BLaER1 treated with 17β-estradiol and CSF1 and Interleukin-3, amounts not matched to agents 10 nM and 100 nM (cell line): ENCODE measurements around the gene ERCC5.
A peak's percentile ranks its signal among the peaks of the same experiment; 100 is the strongest.

ENCODE experiments used
- H3K27ac ChIP-seq, 11 experiments: shearing (Covaris generic); formaldehyde crosslinking; 2 replicates each; pipeline ENCODE4 v1.8.1; 2022
- H3K27me3 ChIP-seq, 11 experiments: shearing (Covaris generic); formaldehyde crosslinking; 2 replicates each; pipeline ENCODE4 v1.8.1; 2022
- H3K36me3 ChIP-seq, 11 experiments: shearing (Covaris generic); formaldehyde crosslinking; 2 replicates each; pipeline ENCODE4 v1.8.1; 2022
- H3K4me1 ChIP-seq, 10 experiments: shearing (Covaris generic); formaldehyde crosslinking; 2 replicates each; pipeline ENCODE4 v1.8.1; 2022
- H3K4me2 ChIP-seq, 11 experiments: shearing (Covaris generic); formaldehyde crosslinking; 2 replicates each; pipeline ENCODE4 v1.8.1; 2022
- H3K4me3 ChIP-seq, 10 experiments: shearing (Covaris generic); formaldehyde crosslinking; 2 replicates each; pipeline ENCODE4 v1.8.1; 2022
- H3K9ac ChIP-seq, 11 experiments: shearing (Covaris generic); formaldehyde crosslinking; 2 replicates each; pipeline ENCODE4 v1.8.1; 2022
- H3K9me3 ChIP-seq, 11 experiments: shearing (Covaris generic); formaldehyde crosslinking; replicated peaks in 1 of 11; 2 replicates each; pipeline ENCODE4 v1.8.1; 2022
- H4K20me1 ChIP-seq, 11 experiments: shearing (Covaris generic); formaldehyde crosslinking; 2 replicates each; pipeline ENCODE4 v1.8.1; 2022
- Cebpa-rat ChIP-seq, 11 experiments: shearing (Covaris generic); IDR thresholded peaks; 2 replicates each; pipeline ENCODE4 v1.8.1; 2022

The ERCC5 gene

GRCh38 chr13:102836471-102836870 lies 9.4 kb upstream of the ERCC5 start:
- Histone ChIP-seq H4K20me1 (no peaks in the 10 kb centered on the region), H3K36me3 (peaks cover 0 to 8% (median 0%) of the 10 kb centered on the region in 11 experiments; a peak in 3 of 22 replicates), H3K27ac (no peak overlapping the region), H3K4me1 (no peaks in the 10 kb centered on the region), H3K27me3 (no peaks in the 10 kb centered on the region), H3K4me3 (no peak overlapping the region), H3K9ac (no peak overlapping the region), H3K4me2 (no peak overlapping the region), H3K9me3 (no peaks in the 10 kb centered on the region)
- TF ChIP-seq Cebpa-rat (IDR thresholded peaks at IDR 0.05): no peak

- Histone ChIP-seq H3K4me1 (no peaks in the 10 kb centered on the region), H3K9me3 (no peaks in the 10 kb centered on the region), H3K27ac (no peak overlapping the region), H3K36me3 (peaks cover 0 to 8% (median 0%) of the 10 kb centered on the region in 11 experiments; a peak in 3 of 22 replicates), H3K4me3 (no peak overlapping the region), H3K27me3 (no peaks in the 10 kb centered on the region), H3K9ac (no peak overlapping the region), H4K20me1 (no peaks in the 10 kb centered on the region), H3K4me2 (no peak overlapping the region)
- no peak for TF ChIP-seq Cebpa-rat (IDR thresholded peaks at IDR 0.05)
These were observed 7.6 kb upstream of the ERCC5 start for GRCh38 chr13:102838273-102838672.

GRCh38 chr13:102838982-102839381 lies 6.8 kb upstream of the ERCC5 start:
- Histone ChIP-seq H3K27ac (no peak overlapping the region), H3K9me3 (no peaks in the 10 kb centered on the region), H3K9ac (no peak overlapping the region), H3K27me3 (no peaks in the 10 kb centered on the region), H4K20me1 (no peaks in the 10 kb centered on the region), H3K4me1 (no peaks in the 10 kb centered on the region), H3K36me3 (peaks cover 0 to 8% (median 0%) of the 10 kb centered on the region in 11 experiments; a peak in 3 of 22 replicates), H3K4me2 (no peak overlapping the region), H3K4me3 (no peak overlapping the region)
- TF ChIP-seq Cebpa-rat (IDR thresholded peaks at IDR 0.05): no peak

GRCh38 chr13:102839462-102839861 lies 6.4 kb upstream of the ERCC5 start:
- Histone ChIP-seq H3K27me3 (no peaks in the 10 kb centered on the region), H4K20me1 (no peaks in the 10 kb centered on the region), H3K9me3 (no peaks in the 10 kb centered on the region), H3K36me3 (peaks cover 0 to 8% (median 0%) of the 10 kb centered on the region in 11 experiments; a peak in 3 of 22 replicates), H3K4me1 (peaks cover 0 to 2% (median 2%) of the 10 kb centered on the region in 10 experiments; a peak in 12 of 20 replicates), H3K27ac (no peak overlapping the region), H3K4me3 (no peak overlapping the region), H3K9ac (no peak overlapping the region), H3K4me2 (no peak overlapping the region)
- TF ChIP-seq Cebpa-rat (IDR thresholded peaks at IDR 0.05): no peak

- Histone ChIP-seq H3K9ac (peak overlapping the region; percentile 91 to 99 (median 96)), H3K27ac (peak overlapping the region; percentile 87 to 99 (median 96)), H4K20me1 (peaks cover 4 to 27% (median 11%) of the 10 kb centered on the region in 11 experiments; a peak in 16 of 22 replicates), H3K9me3 (no peaks in the 10 kb centered on the region), H3K27me3 (no peaks in the 10 kb centered on the region), H3K4me1 (peaks cover 17 to 36% (median 31%) of the 10 kb centered on the region in 10 experiments), H3K36me3 (peaks cover 0 to 12% (median 6%) of the 10 kb centered on the region in 11 experiments; a peak in 6 of 22 replicates), H3K4me2 (peak overlapping the region; percentile 75 to 94 (median 84)), H3K4me3 (peak overlapping the region; percentile 81 to 99 (median 95))
- TF ChIP-seq Cebpa-rat (IDR thresholded peaks at IDR 0.05): no peak
These were observed 573 bp upstream of the ERCC5 start for GRCh38 chr13:102845289-102845629.

- peak overlapping the region; percentile 91 to 99 (median 96) for H3K9ac ChIP-seq
- H3K4me2 ChIP-seq: peak overlapping the region; percentile 81 to 95 (median 89)
- peaks cover 8 to 39% (median 16%) of the 10 kb centered on the region in 11 experiments; a peak in 16 of 22 replicates for H4K20me1 ChIP-seq
- H3K4me3 ChIP-seq: peak overlapping the region; percentile 81 to 99 (median 95)
- no peaks in the 10 kb centered on the region for H3K27me3 ChIP-seq
- H3K36me3 ChIP-seq: peaks cover 0 to 12% (median 7%) of the 10 kb centered on the region in 11 experiments; a peak in 6 of 22 replicates
- H3K9me3 ChIP-seq: no peaks in the 10 kb centered on the region
- peaks cover 20 to 41% (median 36%) of the 10 kb centered on the region in 10 experiments for H3K4me1 ChIP-seq
- H3K27ac ChIP-seq: peak overlapping the region; percentile 87 to 99 (median 96)
- TF ChIP-seq Cebpa-rat (IDR thresholded peaks at IDR 0.05): 0 out of 22 replicates have a peak, but pooled peaks of 3 of the 11 experiments have one; percentile 7 to 25 (median 24)
These were observed 606 bp downstream of the ERCC5 start for GRCh38 chr13:102846261-102847015.

- Histone ChIP-seq H3K4me3 (peak overlapping the region; percentile 81 to 99 (median 95)), H3K4me2 (peak overlapping the region; percentile 81 to 95 (median 89)), H3K27me3 (no peaks in the 10 kb centered on the region), H3K9me3 (no peaks in the 10 kb centered on the region), H3K4me1 (peaks cover 20 to 42% (median 36%) of the 10 kb centered on the region in 10 experiments), H3K36me3 (peaks cover 3 to 19% (median 12%) of the 10 kb centered on the region in 11 experiments; a peak in 18 of 22 replicates), H4K20me1 (peaks cover 8 to 48% (median 16%) of the 10 kb centered on the region in 11 experiments; a peak in 16 of 22 replicates), H3K9ac (peak overlapping the region; percentile 91 to 99 (median 96)), H3K27ac (peak overlapping the region; percentile 87 to 99 (median 96))
- no peak for TF ChIP-seq Cebpa-rat (IDR thresholded peaks at IDR 0.05)
These were observed 1.7 kb downstream of the ERCC5 start for GRCh38 chr13:102847272-102848234.

GRCh38 chr13:102848956-102849355 lies 3.1 kb downstream of the ERCC5 start:
- Histone ChIP-seq H4K20me1 (peaks cover 8 to 59% (median 16%) of the 10 kb centered on the region in 11 experiments; a peak in 16 of 22 replicates), H3K27ac (no peak overlapping the region), H3K9ac (peak overlapping the region in 2 of 11 experiments; percentile 11; a peak in 1 of 22 replicates), H3K9me3 (no peaks in the 10 kb centered on the region), H3K36me3 (peaks cover 4 to 33% (median 24%) of the 10 kb centered on the region in 11 experiments; a peak in 19 of 22 replicates), H3K4me3 (no peak overlapping the region), H3K4me1 (peaks cover 26 to 56% (median 42%) of the 10 kb centered on the region in 10 experiments), H3K27me3 (no peaks in the 10 kb centered on the region), H3K4me2 (peak overlapping the region in 3 of 11 experiments; percentile 3 to 7 (median 3); a peak in 3 of 22 replicates)
- TF ChIP-seq Cebpa-rat (IDR thresholded peaks at IDR 0.05): no peak
